Measurements from ENCODE around the gene FMN1. TPM values are rescaled to one million over a fixed set of nuclear protein-coding genes. Genes with fewer than 3 reads are reported as not detected.
A peak's percentile ranks its signal among the peaks of the same experiment; 100 is the strongest.

The FMN1 gene
- total RNA-seq, 1 experiment from 2014 or later = 2.4 TPM

DNA sequence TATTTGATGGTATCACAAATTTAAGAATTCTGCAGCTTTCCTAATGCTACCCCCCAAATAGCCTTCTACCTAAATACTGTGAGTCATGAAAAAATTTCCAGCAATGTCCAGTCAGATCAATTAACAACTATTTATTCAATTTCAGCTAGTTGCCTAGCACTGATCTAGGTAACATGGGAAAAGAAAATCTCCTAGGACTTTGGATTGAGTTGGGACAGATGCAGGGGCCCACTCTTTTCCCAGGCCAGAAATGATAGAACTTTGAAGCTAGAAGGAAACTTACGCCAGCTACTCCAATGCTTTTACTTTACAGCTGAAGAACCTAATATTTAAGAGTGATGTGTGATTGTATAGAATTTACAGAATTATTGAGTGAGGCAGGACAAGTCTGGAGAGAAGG is 196.3 kb downstream of the FMN1 start:
- ChIA-PET CTCF (no interaction called here), POLR2A (ENCODE audit: unreplicated experiment) (no interaction called here)
- no peak for ATAC-seq
- Histone ChIP-seq H3K4me1 (ENCODE audit: insufficient read depth, low read length) (0 out of 2 replicates have a peak, but pooled peaks cover 3% of the 10 kb centered on the region), H4K20me1 (ENCODE audit: low read length) (no peaks in the 10 kb centered on the region), H3K9me3 (ENCODE audit: low read length) (no peaks in the 10 kb centered on the region), H3K36me3 (ENCODE audit: low read depth, low read length) (no peaks in the 10 kb centered on the region), H2AFZ (ENCODE audit: low read length) (no peak overlapping the region), H3K4me3 (ENCODE audit: low read length) (no peak overlapping the region), H3K4me2 (ENCODE audit: low read length) (no peak overlapping the region), H3K9me2 (replicated peaks; ENCODE audit: low read length) (no peaks in the 10 kb centered on the region), H3F3A (ENCODE audit: low read length, unreplicated experiment) (no peaks in the 10 kb centered on the region), H3K79me2 (ENCODE audit: low read length) (no peaks in the 10 kb centered on the region), H3K9ac (ENCODE audit: low read length) (no peak overlapping the region), H3K27ac (ENCODE audit: low read length) (no peak overlapping the region), H3K27me3 (ENCODE audit: low read length) (no peaks in the 10 kb centered on the region)
- intact Hi-C loops (cut with micrococcal nuclease) = no loop called here
- TF ChIP-seq CTCF (conservative IDR thresholded peaks at IDR 0.05; ENCODE audit: low read depth, low read length) = no peak
- no peak for TF ChIP-seq EZH2 (IDR thresholded peaks at IDR 0.05; ENCODE audit: low read length, unreplicated experiment)
- TF ChIP-seq EZH2phosphoT487 (IDR thresholded peaks at IDR 0.05; ENCODE audit: borderline replicate concordance, low read length) = no peak
- DNase-seq = no peak
- no TSS peak for BruUV-seq (replicated peaks)

GRCh38 chr15:32994810-32995424 is 199.6 kb downstream of the FMN1 start:
- Histone ChIP-seq H2AFZ (ENCODE audit: low read length) (no peak overlapping the region), H3K9ac (ENCODE audit: low read length) (no peak overlapping the region), H3K9me3 (ENCODE audit: low read length) (no peaks in the 10 kb centered on the region), H3F3A (ENCODE audit: low read length, unreplicated experiment) (no peaks in the 10 kb centered on the region), H3K27ac (ENCODE audit: low read length) (no peak overlapping the region), H3K4me2 (ENCODE audit: low read length) (no peak overlapping the region), H3K36me3 (ENCODE audit: low read depth, low read length) (no peaks in the 10 kb centered on the region), H3K79me2 (ENCODE audit: low read length) (no peaks in the 10 kb centered on the region), H3K4me1 (ENCODE audit: insufficient read depth, low read length) (0 out of 2 replicates have a peak, but pooled peaks cover 3% of the 10 kb centered on the region), H3K9me2 (replicated peaks; ENCODE audit: low read length) (no peaks in the 10 kb centered on the region), H3K27me3 (ENCODE audit: low read length) (no peaks in the 10 kb centered on the region), H4K20me1 (ENCODE audit: low read length) (no peaks in the 10 kb centered on the region), H3K4me3 (ENCODE audit: low read length) (no peak overlapping the region)
- TF ChIP-seq EZH2phosphoT487 (IDR thresholded peaks at IDR 0.05; ENCODE audit: borderline replicate concordance, low read length) (no peak), CTCF (conservative IDR thresholded peaks at IDR 0.05; ENCODE audit: low read depth, low read length) (peak; percentile 81), EZH2 (IDR thresholded peaks at IDR 0.05; ENCODE audit: low read length, unreplicated experiment) (no peak)
- no TSS peak for BruUV-seq (replicated peaks)
- ChIA-PET CTCF (no interaction called here), POLR2A (ENCODE audit: unreplicated experiment) (interaction anchor here (0.6 kb wide), 1 partner anchor 345 kb away, joined by 3 read pairs; no protein-coding TSS in a partner anchor)
- peak; percentile 61 for ATAC-seq
- DNase-seq = peak; percentile 69
- intact Hi-C loops (cut with micrococcal nuclease) = loop anchor here (1.0 to 5.0 kb wide), 3 partner anchors 38 to 333 kb away; no protein-coding TSS in a partner anchor

- Histone ChIP-seq H3K79me2 (ENCODE audit: low read length) (no peaks in the 10 kb centered on the region), H3K27ac (ENCODE audit: low read length) (no peak overlapping the region), H3K4me1 (ENCODE audit: insufficient read depth, low read length) (0 out of 2 replicates have a peak, but pooled peaks cover 3% of the 10 kb centered on the region), H2AFZ (ENCODE audit: low read length) (no peak overlapping the region), H3K9me2 (replicated peaks; ENCODE audit: low read length) (no peaks in the 10 kb centered on the region), H3K4me3 (ENCODE audit: low read length) (no peak overlapping the region), H3K9ac (ENCODE audit: low read length) (no peak overlapping the region), H3K4me2 (ENCODE audit: low read length) (no peak overlapping the region), H3K36me3 (ENCODE audit: low read depth, low read length) (no peaks in the 10 kb centered on the region), H3F3A (ENCODE audit: low read length, unreplicated experiment) (no peaks in the 10 kb centered on the region), H4K20me1 (ENCODE audit: low read length) (no peaks in the 10 kb centered on the region), H3K27me3 (ENCODE audit: low read length) (no peaks in the 10 kb centered on the region), H3K9me3 (ENCODE audit: low read length) (no peaks in the 10 kb centered on the region)
- DNase-seq (peak; percentile 38), ATAC-seq (peak; percentile 43; the same call in 1 of the 2 replicates)
- intact Hi-C loops (cut with micrococcal nuclease) = loop anchor here (5.0 kb wide), 1 partner anchor 151 kb away; no protein-coding TSS in a partner anchor
- POLR2A ChIA-PET (ENCODE audit: unreplicated experiment) = no interaction called here
- BruUV-seq (replicated peaks) = no TSS peak
- CTCF ChIA-PET = interaction anchor here (0.6 to 1.2 kb wide), 5 partner anchors 29 to 343 kb away, joined by 3 to 5 read pairs (median 3); no protein-coding TSS in a partner anchor
- TF ChIP-seq CTCF (conservative IDR thresholded peaks at IDR 0.05; ENCODE audit: low read depth, low read length) (peak; percentile 65), EZH2phosphoT487 (IDR thresholded peaks at IDR 0.05; ENCODE audit: borderline replicate concordance, low read length) (no peak)
Measured at GRCh38 chr15:32993285-32993684, 201.2 kb downstream of the FMN1 start.

Measured in PC-3 (cell line).